Tongue (tissue), 2 donors: ENCODE data around the gene NEIL3. TPM values are rescaled to one million over a fixed set of nuclear protein-coding genes. Genes with fewer than 3 reads are reported as not detected.
A peak's percentile ranks its signal among the peaks of the same experiment; 100 is the strongest.

Source experiments
- DNase-seq: peaks from one replicate; pipeline ENCODE4 v3.0.0-alpha.2; 2015
- total RNA-seq: library from RNA; depleted of rRNA; stranded (reverse); fragments of >200 nt; gene quantifications from one replicate; pipeline ENCODE4 v1.2.3, GENCODE V29; 2014

The NEIL3 gene
- total RNA-seq, 1 donor from 2014 or later = 3.0 TPM

GRCh38 chr4:177371461-177371860 is 61.8 kb downstream of the NEIL3 start:
- no peak for DNase-seq

DNA sequence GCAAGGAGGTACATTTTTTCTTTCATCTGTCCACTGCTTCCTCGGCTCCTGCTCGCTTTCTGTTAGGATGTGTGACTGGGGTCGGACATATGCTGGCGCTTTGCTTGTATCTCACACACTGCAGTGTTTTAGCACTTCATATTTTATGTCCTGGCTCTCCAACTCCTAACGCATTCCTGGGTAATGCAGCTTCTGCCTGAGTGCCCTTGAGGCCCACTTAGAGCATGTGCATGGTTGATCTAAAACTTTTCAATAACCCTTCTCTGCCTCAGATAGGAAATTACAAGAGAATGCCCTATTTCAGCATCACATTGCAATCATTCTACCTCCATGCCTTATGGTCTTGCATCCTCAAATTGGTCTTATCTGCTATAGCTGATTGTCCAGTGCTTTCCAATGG is 65.3 kb downstream of the NEIL3 start:
- DNase-seq = no peak

GRCh38 chr4:177375372-177375771 is 65.7 kb downstream of the NEIL3 start:
- no peak for DNase-seq

GRCh38 chr4:177376024-177376423 is 66.3 kb downstream of the NEIL3 start:
- DNase-seq = no peak

DNA sequence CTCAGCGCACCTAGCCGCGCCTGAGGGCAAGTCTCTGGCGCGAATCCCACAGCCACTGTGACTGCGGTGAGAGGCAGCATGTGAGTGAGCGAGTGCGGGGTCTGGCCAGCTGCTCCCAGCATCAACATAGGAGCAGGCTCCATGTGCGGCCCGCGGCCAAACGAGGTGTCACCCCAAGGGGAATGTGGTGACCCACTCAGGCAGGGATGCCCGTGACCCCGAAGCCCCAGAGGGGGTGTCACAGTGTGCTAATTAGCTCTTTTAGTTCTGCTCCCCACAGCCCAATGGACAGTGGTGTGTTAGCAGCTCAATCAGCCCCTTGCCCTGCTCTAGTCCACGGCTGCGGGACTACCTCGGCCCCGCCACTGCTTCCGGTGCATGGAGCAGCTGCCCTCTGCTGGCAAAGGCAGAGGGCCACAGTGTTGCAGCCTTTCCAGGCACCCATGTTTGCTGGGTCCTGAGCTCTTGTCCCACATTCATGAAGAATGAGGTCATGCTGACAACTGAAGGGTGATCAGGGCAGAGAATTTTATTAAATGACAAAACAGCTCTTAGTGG is 71.1 kb downstream of the NEIL3 start:
- no peak for DNase-seq

GRCh38 chr4:177381762-177382310 is 72.2 kb downstream of the NEIL3 start:
- no peak for DNase-seq

- no peak for DNase-seq
These were observed 75.3 kb downstream of the NEIL3 start for GRCh38 chr4:177384856-177385397.

DNA sequence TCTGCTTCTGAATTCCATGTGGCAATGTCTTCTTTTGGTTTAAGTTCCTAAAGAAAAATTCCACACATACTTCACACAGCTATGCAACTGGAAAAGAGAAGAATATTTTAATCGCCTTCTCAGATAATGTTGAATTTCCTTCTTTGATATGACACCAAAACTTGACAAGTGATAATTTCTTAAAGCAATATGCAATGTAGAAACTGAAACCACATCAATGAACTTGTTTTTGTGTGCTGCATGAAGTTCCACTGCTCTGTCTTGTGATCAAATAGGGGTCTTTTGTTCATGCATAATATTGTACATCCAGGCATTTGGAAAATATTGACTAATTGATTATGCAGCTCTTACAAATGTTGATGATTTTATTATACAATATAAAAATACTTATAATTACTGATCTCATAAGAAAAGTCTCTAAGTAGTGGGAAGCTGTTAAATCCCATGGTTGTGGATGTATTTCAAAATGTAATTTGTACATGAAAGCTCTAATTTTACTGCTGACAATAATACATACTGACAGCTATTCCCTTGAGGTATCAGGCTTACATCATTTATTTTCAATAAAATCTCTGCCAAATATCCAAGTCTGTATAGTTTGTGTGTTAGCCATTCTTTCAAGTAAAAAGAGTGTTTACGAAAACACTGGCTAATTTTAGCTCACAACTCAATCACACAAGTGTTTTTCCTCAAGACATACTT is 76.1 kb downstream of the NEIL3 start:
- DNase-seq = peak; percentile 38

- no peak for DNase-seq
These were observed 76.7 kb downstream of the NEIL3 start for GRCh38 chr4:177386278-177386815.

DNA sequence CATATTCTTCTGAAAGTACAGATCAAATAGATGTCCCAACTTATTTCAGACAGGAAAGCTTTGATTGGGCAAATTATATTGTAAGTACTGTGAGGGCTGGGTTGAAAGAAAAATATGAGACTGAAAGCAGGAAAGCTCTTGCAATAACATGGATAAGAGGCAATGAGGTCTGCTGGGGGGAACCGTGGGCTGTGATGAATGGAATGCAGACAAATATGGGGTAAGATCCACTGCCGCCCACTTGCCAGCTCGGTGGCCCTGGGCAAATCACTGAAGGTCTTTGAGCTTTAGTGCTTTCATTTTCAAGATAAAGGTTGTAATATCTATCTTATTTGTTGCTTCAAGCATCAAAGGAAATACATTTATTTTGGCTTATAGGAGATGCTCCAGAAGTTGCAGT is 81.6 kb downstream of the NEIL3 start:
- no peak for DNase-seq

DNA sequence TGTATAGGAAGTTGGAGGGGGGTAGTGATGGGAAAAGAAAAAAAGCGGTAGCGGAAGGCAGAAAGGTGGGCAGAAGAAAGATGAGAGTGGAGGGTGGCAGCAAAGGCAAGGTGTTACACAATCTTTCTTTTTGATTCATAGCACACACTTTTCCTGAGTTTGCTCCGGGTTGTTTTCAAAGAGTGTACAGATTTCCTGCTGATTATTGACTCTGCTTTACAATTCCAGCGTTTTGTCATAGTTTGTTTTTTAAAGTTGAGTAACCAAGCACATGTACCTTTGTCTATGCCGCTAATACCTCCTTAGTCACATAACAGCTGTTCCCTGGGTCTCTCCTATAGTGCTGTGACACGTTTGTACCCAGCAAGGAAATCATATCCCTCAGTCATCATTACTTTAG is 82.3 kb downstream of the NEIL3 start:
- DNase-seq = peak; percentile 5

GRCh38 chr4:177393236-177393635 is 83.6 kb downstream of the NEIL3 start:
- no peak for DNase-seq

- DNase-seq = no peak
These were observed 86.7 kb downstream of the NEIL3 start for GRCh38 chr4:177396352-177396751.

GRCh38 chr4:177400030-177400429 is 90.4 kb downstream of the NEIL3 start:
- no peak for DNase-seq

DNA sequence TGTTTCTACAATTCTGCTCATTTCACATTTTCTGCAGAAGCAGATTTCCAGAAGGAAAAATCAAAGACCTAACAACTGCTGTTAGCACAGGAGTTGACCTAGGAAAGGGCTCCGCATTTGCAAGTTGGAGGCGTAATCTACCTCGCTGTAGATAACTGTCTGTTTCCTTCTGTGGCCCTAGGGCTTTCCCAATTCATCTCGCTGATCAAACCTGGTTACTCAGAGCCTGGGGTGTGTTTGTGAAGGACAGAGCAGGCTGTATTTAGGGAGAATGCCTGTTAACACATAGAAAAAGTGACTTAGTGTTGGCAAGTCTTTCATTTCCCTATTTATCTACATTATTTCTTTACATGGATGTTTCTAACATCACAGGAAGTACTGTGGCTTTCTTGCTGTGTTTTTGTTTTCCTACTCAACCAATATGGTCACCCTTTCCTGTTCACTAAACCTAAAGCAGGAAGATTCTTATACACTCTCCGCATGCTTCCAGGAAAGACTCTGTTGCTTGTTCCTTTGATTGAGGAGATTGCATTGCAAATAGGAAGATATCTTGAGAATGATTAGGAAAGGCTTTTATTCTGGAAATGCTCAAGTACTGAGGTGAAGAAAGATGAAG is 92.1 kb downstream of the NEIL3 start:
- no peak for DNase-seq

- no peak for DNase-seq
These were observed 94.1 kb downstream of the NEIL3 start for GRCh38 chr4:177403746-177404145.

DNA sequence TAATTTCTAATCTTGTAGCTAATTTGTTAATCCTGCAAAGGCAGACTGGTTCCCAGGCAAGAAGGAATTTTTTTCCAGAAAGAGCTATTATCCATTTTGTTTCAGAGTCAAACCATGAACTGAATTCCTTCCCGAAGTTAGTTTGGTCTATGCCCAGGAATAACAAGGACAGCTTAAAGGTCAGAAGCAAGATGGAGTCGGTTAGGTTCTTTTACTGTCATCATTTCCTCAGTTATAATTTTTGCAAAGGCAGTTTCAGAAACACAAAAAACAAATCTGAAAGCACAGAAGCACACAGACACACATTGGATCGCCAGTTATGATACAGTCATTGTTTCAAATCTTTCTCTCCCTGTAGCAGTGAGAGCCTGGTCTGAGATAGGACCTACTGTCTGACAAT is 94.7 kb downstream of the NEIL3 start:
- DNase-seq = no peak

DNA sequence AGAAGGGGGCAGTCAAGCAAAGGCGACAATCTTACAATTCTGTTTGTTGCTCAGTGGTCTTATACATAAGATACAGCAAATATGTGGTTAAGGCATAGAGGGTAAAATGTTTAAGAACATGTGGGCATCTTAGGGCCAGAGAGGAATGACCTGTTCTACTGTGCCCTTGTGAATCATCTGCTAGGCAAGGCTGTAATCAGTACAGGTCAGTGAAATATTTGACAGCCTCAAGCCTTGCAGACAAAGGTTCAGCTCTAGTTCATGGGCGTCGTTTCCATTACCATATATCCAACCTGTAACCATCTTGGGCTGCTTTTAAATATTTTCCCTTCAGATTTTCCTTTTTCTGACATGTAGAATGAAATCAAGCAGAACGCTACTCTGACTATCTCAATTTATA is 95.3 kb downstream of the NEIL3 start:
- no peak for DNase-seq

DNA sequence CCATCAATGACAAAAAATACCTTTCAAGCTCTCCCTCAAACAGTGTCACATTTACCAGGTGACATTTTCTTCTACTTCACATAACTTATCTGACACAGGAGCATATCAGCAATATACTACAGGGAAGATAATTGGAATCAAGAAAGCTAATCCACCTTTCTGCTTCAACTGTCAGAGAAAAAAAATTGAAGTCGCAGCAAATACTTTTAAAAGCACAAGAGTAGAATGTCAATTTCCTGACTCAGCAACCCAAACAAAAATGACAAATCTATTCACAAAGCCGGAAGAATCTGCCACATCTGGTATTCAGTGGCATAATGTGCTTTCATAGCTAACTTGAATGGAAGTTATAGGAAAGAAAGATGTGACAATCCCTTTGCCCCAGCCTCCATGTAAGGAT is 95.8 kb downstream of the NEIL3 start:
- DNase-seq = no peak

DNA sequence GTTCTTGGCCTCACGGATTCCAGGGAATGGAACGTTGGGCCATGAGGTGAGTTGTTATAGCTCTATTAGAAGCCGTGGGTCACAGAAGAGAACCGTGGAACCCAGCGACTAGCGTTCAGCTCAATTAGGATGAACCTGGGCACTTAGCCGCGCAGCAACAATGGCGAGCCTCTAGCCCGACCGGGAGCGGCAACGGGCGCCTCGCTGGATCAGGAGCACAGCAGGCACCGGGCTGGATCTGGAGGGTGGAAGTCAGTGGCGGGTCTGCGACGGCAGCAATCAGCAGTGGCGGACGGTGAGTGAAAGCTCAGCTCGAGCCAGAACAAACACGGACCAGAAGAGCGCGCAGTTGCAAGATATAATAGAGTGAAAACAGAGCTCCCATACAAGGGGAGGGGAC is 98.3 kb downstream of the NEIL3 start:
- DNase-seq = no peak

DNA sequence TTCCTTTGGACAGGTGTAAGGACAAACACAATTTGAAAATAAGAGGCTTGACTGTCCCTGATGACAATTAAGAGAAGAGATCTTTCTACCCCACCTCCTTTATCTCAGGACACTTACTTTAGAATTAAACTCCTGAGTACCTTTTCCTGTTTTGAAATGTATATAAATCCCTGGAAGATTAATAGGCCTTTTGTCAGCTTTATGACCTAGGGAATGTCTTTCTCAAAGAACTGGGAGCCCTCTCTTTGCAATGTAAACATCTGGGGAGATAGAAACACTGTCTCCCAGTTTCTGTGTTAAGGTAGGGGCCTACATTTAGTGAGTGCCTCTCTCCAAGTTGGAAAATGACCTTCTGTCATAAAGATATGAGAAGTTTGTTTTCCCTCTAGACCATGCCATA is 100.9 kb downstream of the NEIL3 start:
- no peak for DNase-seq

GRCh38 chr4:177411996-177412395 is 102.3 kb downstream of the NEIL3 start:
- DNase-seq = no peak
